ENCODE data around the gene CNTN6.

DNA sequence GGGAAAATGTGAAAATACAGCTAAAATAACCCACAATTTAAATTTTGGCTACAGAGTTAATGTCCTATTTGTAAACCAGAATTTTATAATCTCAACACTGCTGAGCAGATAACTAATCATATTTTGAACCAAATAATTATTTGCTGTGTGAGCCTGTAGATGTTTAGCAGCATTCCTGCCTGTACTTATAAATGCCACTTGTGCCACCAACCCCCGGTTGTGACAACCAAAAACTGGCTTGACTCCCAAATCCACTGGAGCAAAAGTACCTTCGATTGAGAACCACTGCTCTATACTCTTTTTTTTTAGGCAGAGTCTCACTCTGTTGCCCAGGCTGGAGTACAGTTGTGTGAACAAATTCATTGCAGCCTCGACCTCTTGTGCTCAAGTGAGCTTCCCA is 78.5 kb downstream of the CNTN6 start:
- TF ChIP-seq POLR2A (IDR thresholded peaks at IDR 0.05; ENCODE audit: borderline replicate concordance, extremely low read depth, insufficient read depth, insufficient read length), result no peak
- TF ChIP-seq, protein P1, sequence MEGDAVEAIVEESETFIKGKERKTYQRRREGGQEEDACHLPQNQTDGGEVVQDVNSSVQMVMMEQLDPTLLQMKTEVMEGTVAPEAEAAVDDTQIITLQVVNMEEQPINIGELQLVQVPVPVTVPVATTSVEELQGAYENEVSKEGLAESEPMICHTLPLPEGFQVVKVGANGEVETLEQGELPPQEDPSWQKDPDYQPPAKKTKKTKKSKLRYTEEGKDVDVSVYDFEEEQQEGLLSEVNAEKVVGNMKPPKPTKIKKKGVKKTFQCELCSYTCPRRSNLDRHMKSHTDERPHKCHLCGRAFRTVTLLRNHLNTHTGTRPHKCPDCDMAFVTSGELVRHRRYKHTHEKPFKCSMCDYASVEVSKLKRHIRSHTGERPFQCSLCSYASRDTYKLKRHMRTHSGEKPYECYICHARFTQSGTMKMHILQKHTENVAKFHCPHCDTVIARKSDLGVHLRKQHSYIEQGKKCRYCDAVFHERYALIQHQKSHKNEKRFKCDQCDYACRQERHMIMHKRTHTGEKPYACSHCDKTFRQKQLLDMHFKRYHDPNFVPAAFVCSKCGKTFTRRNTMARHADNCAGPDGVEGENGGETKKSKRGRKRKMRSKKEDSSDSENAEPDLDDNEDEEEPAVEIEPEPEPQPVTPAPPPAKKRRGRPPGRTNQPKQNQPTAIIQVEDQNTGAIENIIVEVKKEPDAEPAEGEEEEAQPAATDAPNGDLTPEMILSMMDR (IDR thresholded peaks at IDR 0.05 in 2 of 3, conservative IDR thresholded peaks at IDR 0.05 in 1 of 3; ENCODE audit: borderline replicate concordance in 1 of 3, insufficient read depth in 1 of 3, low read depth in 2 of 3, low read length in 2 of 3), result no peak
- no peak for TF ChIP-seq POLR2AphosphoS5 (IDR thresholded peaks at IDR 0.05; ENCODE audit: low read depth, low read length)
- TF ChIP-seq, protein P2, sequence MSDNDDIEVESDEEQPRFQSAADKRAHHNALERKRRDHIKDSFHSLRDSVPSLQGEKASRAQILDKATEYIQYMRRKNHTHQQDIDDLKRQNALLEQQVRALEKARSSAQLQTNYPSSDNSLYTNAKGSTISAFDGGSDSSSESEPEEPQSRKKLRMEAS (IDR thresholded peaks at IDR 0.05), result no peak
- no peak for TF ChIP-seq TCF7L2 (IDR thresholded peaks at IDR 0.05; ENCODE audit: borderline replicate concordance, extremely low read depth, insufficient read depth, insufficient read length)
- no peak for TF ChIP-seq ZNF274 (IDR thresholded peaks at IDR 0.05; ENCODE audit: low read depth, low read length)
- no peak for TF ChIP-seq RAD21 (IDR thresholded peaks at IDR 0.05; ENCODE audit: low read depth)
- TF ChIP-seq EZH2phosphoT487 (IDR thresholded peaks at IDR 0.05; ENCODE audit: borderline replicate concordance), result no peak
- no peak for TF ChIP-seq SIN3A (IDR thresholded peaks at IDR 0.05; ENCODE audit: low read depth)
- TF ChIP-seq EZH2 (IDR thresholded peaks at IDR 0.05), result no peak

Data from HCT116 (cell line).